GM21737 (cell line): ENCODE results near the gene HUWE1.

ENCODE experiments used
- ATAC-seq: cut with Tn5 transposase; IDR thresholded peaks from one replicate; pipeline ENCODE4 v1.9.1; 2021; ENCODE audit warnings: mild to moderate bottlenecking, moderate library complexity; ENCODE audit not compliant: unreplicated experiment

Gene HUWE1

GRCh38 chrX:53694642-53695041 lies 8.1 kb upstream of the HUWE1 start:
- ATAC-seq = no peak

- ATAC-seq = no peak
Measured at GRCh38 chrX:53688300-53688699, 1.8 kb upstream of the HUWE1 start.

GRCh38 chrX:53685711-53686110 lies 808 bp downstream of the HUWE1 start:
- ATAC-seq = no peak

GRCh38 chrX:53684415-53685192 lies 1.9 kb downstream of the HUWE1 start:
- ATAC-seq = no peak

GRCh38 chrX:53683556-53684414 lies 2.7 kb downstream of the HUWE1 start:
- peak; percentile 68 for ATAC-seq

DNA sequence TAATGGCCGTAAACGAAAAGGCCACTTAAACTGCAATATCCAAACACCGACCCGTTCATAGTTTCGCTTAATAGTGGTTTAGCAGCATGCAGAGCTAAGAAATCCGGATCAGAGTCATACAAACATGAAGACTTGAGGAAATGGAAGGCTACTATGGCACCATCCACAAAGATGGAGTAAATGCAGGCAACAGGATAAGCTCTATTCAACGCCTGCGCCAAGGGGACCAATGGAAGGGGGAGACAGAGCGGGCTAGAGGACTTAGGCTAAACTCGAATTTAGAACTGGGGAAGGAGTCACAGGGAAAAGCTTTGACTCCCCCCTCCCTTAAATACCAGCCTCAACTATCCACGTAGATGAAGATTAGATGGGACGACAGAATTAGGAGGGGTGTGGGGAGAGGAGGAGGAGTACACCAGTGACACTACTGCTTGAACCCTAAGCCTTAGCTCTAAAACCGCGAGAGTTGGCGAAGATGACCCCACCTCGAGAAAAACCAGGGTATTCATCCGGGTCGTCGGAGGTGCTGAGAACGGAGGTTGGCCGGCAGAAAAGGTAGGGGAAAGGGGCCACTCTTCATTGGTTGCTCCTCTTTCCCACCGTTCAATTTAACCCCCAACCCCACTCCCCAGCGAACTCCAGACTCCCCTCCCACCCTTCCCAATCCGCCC lies 3.5 kb downstream of the HUWE1 start:
- no peak for ATAC-seq

DNA sequence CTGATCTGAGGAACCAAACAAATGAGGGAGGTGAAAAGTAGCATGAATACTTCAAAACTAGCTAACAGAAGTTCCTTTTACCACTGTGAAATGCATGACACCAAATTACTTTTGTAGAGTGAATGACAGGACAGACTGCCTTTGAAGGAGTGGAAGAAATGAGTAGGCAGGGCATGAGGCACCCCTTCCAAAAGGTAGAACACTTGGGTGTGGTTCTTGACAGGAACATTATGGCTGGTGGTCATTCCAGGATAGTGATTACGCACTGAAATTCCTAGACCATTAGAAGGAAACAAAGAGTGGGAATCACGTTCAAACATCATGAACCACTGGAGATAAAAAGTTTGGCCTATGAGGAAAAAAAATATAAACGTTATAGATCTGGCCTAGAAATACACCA lies 4.9 kb downstream of the HUWE1 start:
- ATAC-seq = no peak

DNA sequence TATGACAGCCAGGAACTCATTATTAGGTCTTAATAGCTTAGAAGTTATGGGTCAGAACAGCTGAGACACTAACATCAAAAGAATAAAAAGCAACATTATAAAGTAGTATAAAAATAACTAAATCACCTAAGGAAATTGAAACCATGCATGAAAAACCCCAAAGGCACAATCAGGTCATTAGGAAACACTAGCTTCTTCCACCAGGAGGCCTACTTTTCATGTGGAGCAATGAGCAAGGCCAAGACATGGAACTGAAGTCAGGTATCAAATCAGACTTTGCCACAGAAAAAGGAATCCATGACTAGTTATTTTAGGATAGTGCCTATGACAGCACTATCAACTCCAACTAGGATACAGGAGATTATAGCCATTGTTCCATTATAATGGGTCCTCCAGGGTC lies 7.9 kb downstream of the HUWE1 start:
- no peak for ATAC-seq

DNA sequence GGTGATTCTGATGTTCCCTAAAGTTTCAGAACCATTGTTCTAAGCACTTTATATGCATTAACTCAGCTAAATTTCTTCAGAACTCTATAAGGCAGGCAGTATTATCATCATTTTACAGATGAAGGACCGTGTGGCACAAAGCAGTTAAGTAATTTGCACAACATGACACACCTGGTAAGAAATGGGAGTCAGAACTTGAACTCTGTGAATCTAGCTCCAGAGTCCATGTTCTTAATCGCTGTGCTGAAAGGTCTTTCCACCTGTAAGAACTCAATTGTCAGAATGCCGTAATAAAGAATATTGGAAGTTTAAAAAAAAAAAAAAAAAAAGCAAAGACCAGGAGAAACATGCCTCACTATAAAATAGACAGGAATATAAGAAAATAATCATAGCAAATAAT lies 9.2 kb downstream of the HUWE1 start:
- no peak for ATAC-seq

- ATAC-seq = no peak
Measured at GRCh38 chrX:53674581-53674980, 11.9 kb downstream of the HUWE1 start.

DNA sequence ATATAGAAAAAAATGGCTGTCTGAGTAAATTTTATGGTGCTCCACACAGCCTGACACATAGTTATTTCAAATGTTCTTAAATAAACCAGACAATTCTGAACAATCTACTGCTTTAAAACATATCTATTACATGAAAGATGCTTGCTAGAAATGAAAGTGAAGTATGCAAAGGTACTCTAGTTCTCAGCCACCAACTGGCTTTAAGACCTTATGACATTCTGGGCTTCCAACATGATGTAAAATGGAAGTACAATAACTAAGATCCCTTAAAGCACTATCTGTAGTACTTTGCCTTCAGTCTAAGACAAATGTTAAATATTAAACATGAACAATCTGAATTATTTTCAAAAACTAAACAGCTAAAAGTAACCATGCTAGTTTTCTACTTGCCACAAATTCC lies 17.3 kb downstream of the HUWE1 start:
- ATAC-seq = no peak

DNA sequence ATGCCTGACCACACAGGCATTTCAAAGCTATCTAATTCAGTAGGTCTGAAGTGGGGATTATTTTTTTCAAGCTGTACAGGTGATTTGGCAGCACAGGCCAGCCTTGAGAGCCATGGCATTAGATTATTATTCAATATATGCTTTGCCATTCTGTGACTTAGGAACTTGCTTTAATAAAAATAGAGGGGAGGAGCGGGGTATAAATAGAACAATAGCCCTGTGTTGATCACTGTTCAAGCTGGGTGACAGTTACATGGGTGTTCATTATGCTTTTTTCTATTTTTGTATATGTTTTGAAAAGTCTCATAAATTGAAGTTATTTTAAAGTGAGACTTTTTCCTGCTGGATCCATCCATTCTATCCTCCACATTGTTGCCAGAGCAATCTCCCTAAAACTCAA lies 20.3 kb downstream of the HUWE1 start:
- no peak for ATAC-seq

GRCh38 chrX:53660004-53660403 lies 26.5 kb downstream of the HUWE1 start:
- ATAC-seq = no peak

DNA sequence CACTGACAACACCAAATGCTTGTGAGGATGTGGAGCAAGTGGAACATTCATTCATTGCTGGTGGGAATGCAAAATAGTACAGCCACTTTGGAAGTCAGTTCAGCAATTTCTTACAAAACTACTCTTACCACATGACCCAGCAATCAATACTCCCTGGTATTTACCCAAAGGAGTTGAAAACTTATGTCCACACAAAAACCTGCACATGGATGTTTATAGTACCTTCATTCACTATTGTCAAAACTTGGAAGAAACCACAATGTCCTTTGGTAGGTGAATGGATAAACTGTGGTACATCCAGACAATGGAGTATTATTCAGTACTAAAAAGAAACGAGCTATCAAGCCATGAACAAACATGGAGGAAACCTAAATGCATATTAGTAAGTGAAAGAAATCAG lies 27.5 kb downstream of the HUWE1 start:
- ATAC-seq = no peak

DNA sequence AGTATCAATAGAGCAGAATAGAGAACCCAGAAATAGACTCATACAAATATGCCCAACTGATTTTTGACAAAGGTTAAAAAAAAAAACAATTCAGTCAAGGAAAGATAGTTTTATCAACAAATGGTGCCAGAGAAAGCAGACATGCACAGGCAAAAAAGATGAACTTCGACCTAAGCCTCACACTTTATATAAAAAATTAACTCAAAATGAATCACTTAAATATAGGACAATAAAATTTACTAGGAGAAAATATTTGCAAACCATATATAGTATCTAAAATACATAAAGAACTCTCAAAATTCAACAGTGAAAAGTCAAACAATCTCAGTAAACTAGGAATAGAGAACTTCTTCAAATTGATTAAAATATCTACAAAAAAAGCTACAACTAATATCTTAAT lies 29.7 kb downstream of the HUWE1 start:
- no peak for ATAC-seq

DNA sequence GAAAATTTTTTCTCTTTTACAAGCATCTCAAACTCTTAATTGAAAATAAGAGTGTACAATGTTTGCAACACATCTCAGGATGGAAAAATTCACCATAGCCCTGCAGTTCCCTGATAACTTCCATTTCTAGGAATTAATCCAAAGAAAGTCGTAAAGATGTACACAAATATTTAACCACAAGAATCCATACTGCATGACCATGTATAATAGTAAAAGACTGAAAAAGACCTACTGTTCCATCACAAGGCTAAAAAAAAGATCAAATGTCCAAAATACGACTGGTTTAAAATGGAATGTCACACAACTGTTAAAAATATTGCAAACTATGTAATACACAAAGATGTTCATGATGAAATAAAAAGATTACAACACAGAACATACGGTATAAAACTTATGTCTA lies 32.1 kb downstream of the HUWE1 start:
- ATAC-seq = no peak

DNA sequence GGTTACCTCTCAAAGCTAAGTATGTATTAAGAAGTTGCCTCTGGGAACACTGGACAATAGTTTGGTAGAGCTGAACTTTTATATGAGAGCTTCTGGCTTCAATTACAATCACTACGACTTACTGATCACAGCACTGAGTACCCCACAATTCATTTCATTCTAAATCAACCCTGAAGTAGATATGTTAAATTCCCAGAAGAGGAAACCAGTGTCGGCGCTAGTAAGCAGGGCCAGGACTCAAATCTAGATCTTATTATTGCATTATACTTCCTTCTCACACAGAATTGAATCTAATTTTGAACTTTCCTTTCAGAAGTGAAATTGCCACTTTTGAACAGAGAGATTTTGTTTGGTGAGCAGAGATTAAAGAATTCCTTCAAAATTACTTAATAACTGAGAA lies 41.8 kb downstream of the HUWE1 start:
- ATAC-seq = no peak

DNA sequence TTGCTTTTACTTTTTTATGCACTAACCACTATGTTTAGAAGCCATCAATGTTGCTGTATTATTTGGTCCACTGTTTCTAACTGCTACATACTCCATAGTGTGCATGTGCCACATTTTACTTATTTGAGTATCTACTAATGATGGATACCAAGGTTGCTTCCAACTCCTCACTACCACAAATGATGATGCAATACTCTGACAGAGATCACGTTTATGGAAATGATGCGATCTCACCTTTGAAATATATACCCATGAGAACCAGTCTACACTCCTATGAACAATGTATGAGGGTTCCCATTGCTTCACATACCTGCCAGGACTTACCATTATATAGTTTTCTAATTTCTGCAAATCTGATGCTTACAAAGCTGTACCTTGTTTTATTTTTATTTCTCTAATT lies 44.2 kb downstream of the HUWE1 start:
- ATAC-seq = no peak

DNA sequence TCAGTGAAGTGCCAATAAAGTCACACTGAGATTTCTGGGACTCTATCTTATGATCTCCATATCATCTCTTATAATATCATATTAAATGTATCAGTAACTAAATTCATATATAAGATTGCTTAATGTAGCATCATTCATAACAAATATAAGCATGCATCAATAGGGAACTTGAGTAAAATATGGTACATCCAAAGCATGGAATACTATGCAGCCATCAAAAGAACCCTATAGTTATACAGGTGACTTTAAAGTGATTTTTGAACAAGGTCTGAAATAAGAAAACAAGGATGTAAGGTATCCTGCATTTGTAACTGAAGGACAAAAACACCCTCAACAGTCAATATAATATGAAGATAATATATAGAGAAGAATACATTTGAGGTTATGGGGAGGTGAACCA lies 47.3 kb downstream of the HUWE1 start:
- ATAC-seq = no peak

DNA sequence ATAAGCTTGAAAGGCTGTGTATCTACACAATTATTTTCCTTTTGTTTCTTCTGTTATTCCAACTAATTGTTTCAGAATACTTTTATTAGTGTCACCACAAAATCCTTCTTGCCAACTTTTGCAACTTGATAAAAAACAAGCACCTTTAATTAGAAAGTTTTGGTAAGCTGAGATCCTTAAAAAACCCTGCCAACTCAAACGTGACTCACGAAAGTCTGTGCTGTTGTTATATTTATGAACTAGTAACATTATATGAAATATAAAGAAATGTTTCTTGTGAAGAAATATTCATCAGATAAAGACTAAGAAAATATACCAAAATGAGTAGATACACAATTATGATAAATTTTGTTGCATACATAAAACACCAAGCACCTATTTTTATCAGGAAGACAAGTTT lies 49.0 kb downstream of the HUWE1 start:
- no peak for ATAC-seq

DNA sequence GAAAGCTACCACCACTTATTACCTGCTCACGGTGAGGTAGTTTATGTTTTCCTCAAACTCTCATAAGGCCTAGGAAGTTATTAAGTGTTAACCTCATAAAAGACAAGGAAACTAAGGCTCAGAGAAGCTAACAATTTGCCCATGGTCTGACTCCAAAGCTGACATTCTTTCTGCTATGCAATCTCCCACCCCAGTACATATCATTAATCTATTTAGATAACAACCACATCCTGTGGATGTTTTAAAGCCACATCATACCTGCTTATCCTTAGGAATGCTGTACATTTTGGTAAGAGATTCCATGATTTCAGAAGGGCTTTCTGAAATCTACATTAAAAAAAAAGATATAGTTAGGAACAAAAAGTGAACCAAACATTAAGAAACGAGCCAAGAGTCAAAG lies 55.4 kb downstream of the HUWE1 start:
- ATAC-seq = no peak

- ATAC-seq = no peak
Measured at GRCh38 chrX:53630261-53630660, 56.3 kb downstream of the HUWE1 start.
